GM19328 (cell line): Measurements from ENCODE around the gene POLR1B.
A peak's percentile ranks its signal among the peaks of the same experiment; 100 is the strongest.
"Not testable (repeated sequence)": the region's sequence is repeated elsewhere in the genome, so short reads cannot be mapped to it uniquely, and the experiment has no call there.

Experiments
- ATAC-seq: cut with Tn5 transposase; IDR thresholded peaks from one replicate; pipeline ENCODE4 v1.9.1; 2021; ENCODE audit warnings: mild to moderate bottlenecking, moderate library complexity; ENCODE audit not compliant: unreplicated experiment

The POLR1B gene

GRCh38 chr2:112541315-112542122 is 746 bp upstream of the POLR1B start:
- peak; percentile 48 for ATAC-seq

GRCh38 chr2:112542984-112543661 is 858 bp downstream of the POLR1B start:
- no peak for ATAC-seq

- no peak for ATAC-seq
Measured at GRCh38 chr2:112547333-112547732, 5.1 kb downstream of the POLR1B start.

GRCh38 chr2:112548980-112549379 is 6.7 kb downstream of the POLR1B start:
- ATAC-seq: no peak

- ATAC-seq: no peak
Measured at GRCh38 chr2:112566104-112566503, 23.8 kb downstream of the POLR1B start.

GRCh38 chr2:112566508-112566907 is 24.2 kb downstream of the POLR1B start:
- ATAC-seq: not testable (repeated sequence)

- no peak for ATAC-seq
Measured at GRCh38 chr2:112572005-112572404, 29.7 kb downstream of the POLR1B start.

- ATAC-seq: no peak
Measured at GRCh38 chr2:112577756-112578155, 35.5 kb downstream of the POLR1B start.

GRCh38 chr2:112579241-112579640 is 37.0 kb downstream of the POLR1B start:
- ATAC-seq: no peak

GRCh38 chr2:112580084-112580483 is 37.8 kb downstream of the POLR1B start:
- no peak for ATAC-seq

GRCh38 chr2:112582314-112582746 is 40.1 kb downstream of the POLR1B start:
- ATAC-seq: no peak

GRCh38 chr2:112583497-112584133 is 41.4 kb downstream of the POLR1B start:
- no peak for ATAC-seq

GRCh38 chr2:112584134-112584890 is 42.0 kb downstream of the POLR1B start, which contains the start of gene CHCHD5:
Gene CHCHD5, plus strand, starts transcription at chr2:112584609. Its CDS starts 39 bp downstream, at chr2:112584648.
- peak; percentile 95 for ATAC-seq

GRCh38 chr2:112584891-112585250 is 42.6 kb downstream of the POLR1B start:
- no peak for ATAC-seq

- no peak for ATAC-seq
Measured at GRCh38 chr2:112585400-112585799, 43.1 kb downstream of the POLR1B start.

- ATAC-seq: no peak
Measured at GRCh38 chr2:112585873-112586464, 43.7 kb downstream of the POLR1B start.

GRCh38 chr2:112588611-112589045 is 46.4 kb downstream of the POLR1B start:
- ATAC-seq: no peak

- ATAC-seq: no peak
Measured at GRCh38 chr2:112591413-112591812, 49.1 kb downstream of the POLR1B start.

- no peak for ATAC-seq
Measured at GRCh38 chr2:112593736-112594135, 51.5 kb downstream of the POLR1B start.

- no peak for ATAC-seq
Measured at GRCh38 chr2:112597537-112598322, 55.5 kb downstream of the POLR1B start.
